ENCODE data around the gene SLCO2A1.

- TF ChIP-seq POLR2A (IDR thresholded peaks at IDR 0.05), result no peak
- TF ChIP-seq CTCF (IDR thresholded peaks at IDR 0.05), result no peak
- TF ChIP-seq POLR2AphosphoS5 (IDR thresholded peaks at IDR 0.05), result no peak
Measured at GRCh38 chr3:134018850-134019249, 10.9 kb downstream of the SLCO2A1 start.

All from gastroesophageal sphincter (tissue), 3 donors.